CD4-positive, alpha-beta T cell treated with Interferon alpha-2 for 1 hour (primary cell): ENCODE measurements around the gene QRFPR.
"Not testable (repeated sequence)": the region's sequence is repeated elsewhere in the genome, so short reads cannot be mapped to it uniquely, and the experiment has no call there.

Source experiments
- DNase-seq, 2 donors: peaks; one replicate each; pipeline ENCODE4 v3.0.0-alpha.2; 2020 to 2022

The QRFPR gene

GRCh38 chr4:121339307-121339706, 41.5 kb downstream of the QRFPR start:
- DNase-seq, result no peak

DNA sequence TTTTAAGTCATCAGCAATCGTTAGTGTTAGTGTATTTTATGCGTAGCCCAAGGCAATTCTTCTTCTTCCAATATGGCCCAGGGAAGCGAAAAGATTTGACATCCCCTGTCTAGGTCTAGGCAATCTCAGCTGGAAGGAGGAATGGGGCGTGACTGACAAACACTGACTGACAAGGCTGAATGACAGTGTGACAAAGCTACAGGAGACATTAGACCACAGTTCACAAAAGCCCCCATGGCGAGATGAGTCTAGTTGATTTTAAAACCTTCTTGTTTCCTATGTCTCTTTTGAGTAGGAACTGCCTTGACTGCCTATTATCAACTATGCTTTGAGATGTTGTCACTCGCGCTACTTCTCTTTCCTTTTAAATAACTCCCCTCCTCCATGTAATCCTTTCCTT, 42.3 kb downstream of the QRFPR start:
- DNase-seq, result no peak

GRCh38 chr4:121336706-121337105, 44.1 kb downstream of the QRFPR start:
- DNase-seq, result no peak

GRCh38 chr4:121330180-121330665, 50.6 kb downstream of the QRFPR start:
- DNase-seq, result no peak

DNA sequence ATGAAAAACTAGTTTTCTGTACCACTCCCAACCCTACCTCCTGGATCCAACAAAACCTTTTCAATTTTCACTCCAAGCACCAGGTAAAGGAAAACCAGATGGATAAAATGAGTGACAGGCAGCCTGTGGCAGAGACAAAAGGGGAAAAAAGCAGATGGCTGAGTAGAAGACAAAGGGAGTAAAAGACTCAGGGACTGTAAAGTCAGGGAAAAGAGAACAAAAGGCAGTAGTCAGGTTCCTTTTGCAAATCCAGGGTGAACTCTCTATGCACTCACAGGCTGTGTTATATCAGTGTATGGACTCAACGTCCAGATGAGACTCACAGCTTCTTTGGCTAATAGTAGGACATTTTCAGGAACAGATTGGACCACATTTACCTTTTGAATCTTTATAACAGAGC, 54.2 kb downstream of the QRFPR start:
- no peak for DNase-seq

GRCh38 chr4:121324331-121324730, 56.5 kb downstream of the QRFPR start:
- DNase-seq, result no peak

DNA sequence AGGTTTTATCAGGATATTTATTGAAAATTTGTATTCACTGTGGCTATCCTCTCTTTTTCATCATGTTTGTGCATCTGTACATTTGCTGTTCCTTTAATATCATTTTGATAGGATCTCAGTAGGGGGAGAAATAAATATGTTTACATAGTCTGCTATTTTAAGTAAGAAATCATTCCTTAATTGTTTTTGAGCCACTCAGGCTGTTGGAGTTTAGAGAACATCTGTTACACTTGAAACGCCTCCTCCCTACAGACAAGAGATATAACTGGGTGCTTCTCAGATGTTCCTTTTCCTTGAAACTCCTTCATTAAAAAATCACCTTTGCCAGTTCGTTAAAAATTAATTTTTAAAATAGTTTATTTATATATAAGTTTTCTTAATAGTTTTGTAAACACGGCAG, 59.4 kb downstream of the QRFPR start:
- no peak for DNase-seq

DNA sequence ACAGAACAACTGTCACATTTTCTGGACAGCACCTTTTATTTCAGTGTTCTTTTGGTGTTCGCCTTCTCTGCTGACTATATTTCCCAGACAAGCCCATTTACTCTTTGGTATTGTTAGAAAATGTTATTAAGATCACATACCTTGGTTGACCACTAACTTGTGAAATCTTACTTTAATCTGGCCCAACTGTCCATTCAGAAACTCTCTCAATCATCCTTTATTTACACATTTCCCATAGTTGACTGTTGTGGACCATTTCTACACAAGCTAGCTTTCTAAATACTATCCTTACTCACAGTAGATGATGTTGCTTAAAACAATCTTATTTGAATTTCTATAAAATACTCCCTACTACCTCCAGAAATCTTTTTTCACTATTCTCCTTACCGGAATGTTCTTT, 64.7 kb downstream of the QRFPR start:
- no peak for DNase-seq

DNA sequence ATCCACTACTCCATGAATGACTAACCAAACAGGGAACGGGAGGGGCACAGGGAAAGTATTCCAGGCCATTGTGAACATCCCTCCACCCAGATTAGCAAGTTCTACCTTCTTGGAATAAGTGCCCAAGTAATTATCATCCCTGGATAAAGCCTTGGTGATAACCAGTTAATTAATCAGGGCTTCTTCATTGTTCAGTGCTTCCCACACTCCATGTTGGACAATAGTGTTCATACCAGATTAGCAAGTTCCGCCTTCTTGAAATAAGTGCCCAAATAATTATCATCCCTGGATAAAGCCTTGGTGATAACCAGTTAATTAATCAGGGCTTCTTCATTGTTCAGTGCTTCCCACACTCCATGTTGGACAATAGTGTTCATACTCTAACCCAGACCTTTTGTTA, 67.4 kb downstream of the QRFPR start:
- DNase-seq, result not testable (repeated sequence)

DNA sequence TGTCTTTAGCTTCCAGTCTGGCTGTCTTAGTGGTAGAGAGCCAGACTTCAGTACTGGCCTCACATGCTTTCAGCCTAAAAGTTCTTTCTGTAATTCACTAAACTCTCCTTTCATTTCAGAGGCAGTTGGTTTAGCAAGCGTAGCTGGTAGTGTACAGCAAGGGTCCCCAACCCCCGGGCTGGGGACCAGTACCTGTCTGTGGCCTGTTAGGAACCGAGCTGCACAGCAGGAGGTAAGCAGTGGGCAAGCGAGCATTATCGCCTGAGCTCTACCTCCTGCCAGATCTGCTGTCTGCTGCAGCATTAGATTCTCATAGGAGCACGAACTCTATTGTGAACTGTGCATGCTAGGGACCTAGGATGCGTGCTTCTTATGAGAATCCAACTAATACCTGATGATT, 72.0 kb downstream of the QRFPR start:
- DNase-seq, result no peak

DNA sequence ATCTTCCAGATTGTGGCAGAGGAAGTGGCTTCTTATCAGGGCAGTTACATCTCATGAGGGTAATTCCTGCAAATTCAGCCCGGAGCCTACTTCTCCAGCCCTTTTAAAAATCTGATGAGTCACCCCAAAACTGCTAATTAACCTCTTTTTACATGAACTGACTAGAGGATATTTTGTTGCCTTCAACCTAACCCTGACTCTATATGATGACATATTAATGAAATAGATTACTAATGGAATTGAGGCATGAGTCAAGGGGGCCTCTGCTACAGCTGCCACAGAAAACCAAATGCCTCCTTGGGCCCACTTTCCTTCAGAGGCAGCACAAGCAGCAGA, 72.5 kb downstream of the QRFPR start:
- no peak for DNase-seq

GRCh38 chr4:121307445-121308327, 73.1 kb downstream of the QRFPR start:
- DNase-seq, result peak; percentile 29 to 71

DNA sequence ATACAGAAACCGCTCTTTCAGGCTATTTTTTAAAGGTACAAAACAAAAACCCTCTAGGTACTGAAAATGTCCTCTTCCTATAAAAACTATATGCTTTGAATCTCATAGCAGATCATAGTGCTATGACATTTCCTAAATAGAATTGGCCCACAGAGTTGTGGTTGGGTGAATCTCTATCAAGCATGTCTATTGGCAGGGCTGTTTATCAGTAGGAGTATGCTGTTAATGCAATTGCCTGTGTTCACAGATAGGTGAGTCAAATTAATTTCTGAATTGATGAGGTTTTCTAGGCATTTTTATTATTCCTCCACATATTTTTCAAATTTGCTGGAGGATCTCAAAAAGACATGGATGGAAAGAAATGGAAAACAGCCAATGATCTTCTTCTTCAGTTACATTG, 73.9 kb downstream of the QRFPR start:
- no peak for DNase-seq

DNA sequence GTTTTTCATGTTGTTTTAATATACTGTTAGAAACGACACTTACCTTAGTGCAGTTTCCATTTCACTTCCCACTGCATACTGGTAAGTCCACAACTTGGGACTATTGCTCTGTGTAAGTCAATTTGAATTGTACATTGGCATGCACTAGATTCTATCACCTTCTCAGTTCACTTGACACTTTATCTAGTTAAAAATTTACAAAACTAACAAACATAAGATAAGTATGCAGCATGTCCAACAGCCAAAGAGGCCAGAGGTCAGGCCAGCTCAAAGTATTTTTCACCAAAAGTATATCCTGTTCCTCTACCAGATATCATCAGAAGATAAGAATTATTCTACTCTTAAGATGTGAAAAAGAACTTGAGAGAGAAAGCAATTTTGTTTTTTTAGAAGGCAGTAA, 75.9 kb downstream of the QRFPR start:
- no peak for DNase-seq

DNA sequence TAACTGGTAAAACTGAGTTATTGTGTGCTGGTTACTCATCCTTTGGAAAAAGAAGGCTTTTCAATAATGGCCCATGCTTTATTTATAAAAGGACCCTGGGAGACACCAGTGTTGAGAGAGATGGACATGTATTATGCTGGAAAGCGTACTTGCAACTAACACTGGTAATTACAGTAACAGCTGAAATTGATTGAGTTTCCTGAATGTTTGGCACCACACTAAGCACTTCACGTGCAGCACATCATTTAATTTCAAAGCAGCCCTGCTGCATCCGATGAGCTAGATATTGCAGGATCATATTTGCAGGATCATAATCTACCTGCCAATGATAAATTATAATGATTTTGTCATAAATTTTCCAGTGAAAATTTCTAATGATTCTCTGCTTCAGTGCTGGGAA, 81.5 kb downstream of the QRFPR start:
- no peak for DNase-seq

DNA sequence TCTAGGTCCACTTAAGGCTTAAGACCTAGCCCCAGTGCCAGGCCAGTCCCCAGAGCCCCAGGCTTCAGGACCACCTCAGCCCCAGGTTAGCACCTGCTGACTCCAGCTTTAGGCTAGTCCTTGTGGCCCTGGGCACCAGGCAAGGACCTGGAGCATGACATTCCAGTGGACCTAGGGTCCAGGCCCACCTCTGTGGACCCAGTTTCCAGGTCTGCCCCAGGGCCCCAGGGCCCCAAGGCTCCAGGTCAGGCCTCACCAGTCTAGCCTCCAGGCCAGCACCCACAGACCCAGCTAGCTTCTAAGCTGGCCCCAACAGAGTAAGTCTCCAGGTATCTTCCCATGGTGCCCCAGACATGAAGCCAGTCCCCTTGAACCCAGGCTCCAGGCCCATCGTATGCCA, 97.5 kb downstream of the QRFPR start:
- no peak for DNase-seq

- DNase-seq, result no peak
Measured at GRCh38 chr4:121280425-121280824, 100.4 kb downstream of the QRFPR start.

DNA sequence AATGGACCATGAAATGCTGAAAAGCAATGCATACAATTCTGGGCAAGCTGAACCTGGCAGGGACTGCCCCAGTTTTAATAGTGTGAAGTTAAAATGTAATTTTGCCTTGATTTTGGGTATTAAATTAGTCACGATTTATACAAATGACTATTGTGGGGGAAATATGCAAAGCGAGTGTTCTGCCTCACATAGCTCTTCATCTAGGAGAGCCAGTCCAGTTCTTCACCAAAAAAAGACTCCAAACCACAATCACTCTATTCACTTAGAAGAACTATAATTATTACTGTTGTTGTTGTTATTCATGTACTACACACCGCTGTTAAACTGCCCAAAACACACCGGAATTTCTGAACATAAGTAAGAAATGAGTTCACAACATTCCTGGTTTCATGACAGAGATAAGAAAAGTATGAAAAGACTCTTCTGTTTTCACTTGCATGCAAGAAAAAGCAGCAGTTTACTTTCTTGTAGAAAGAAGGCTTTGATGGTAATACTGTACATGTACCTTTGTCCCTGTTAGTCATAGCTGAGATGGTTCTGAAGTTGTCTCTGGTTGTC, 101.9 kb downstream of the QRFPR start:
- no peak for DNase-seq
